K562 (cell line): Measurements from ENCODE around the gene CASKIN2.

Experiments
- AFF4 ChIP-seq: sonication (generic); formaldehyde crosslinking; IDR thresholded peaks from 2 replicates; pipeline ENCODE4 v1.8.0; 2023; ENCODE audit warnings: mild to moderate bottlenecking, missing genetic modification reagents
- CTCF ChIP-seq, 3 experiments: IDR thresholded peaks in 2 of 3; conservative IDR thresholded peaks in 1 of 3; 2 replicates each; pipeline ENCODE4 v1.5.1; 2011 to 2012; ENCODE audit warnings: low read length in 3 of 3, mild to moderate bottlenecking in 3 of 3, control low read depth in 2 of 3, improper control_type of control experiment in 1 of 3, inconsistent platforms in 1 of 3, low read depth in 1 of 3, mixed read lengths in 1 of 3, moderate library complexity in 1 of 3; ENCODE audit not compliant: insufficient read depth in 2 of 3
- E2F1 ChIP-seq: sonication (generic); formaldehyde crosslinking; IDR thresholded peaks from 2 replicates; pipeline ENCODE4 v1.8.1; 2023; ENCODE audit warnings: mild to moderate bottlenecking, missing genetic modification reagents, moderate library complexity
- E2F6 ChIP-seq, 2 experiments: IDR thresholded peaks; 2 replicates each; pipeline ENCODE4 v1.6.1; 2011; ENCODE audit warnings: borderline replicate concordance in 1 of 2, control low read depth in 1 of 2, low read depth in 1 of 2, low read length in 1 of 2, mild to moderate bottlenecking in 1 of 2, mixed read lengths in 1 of 2, moderate library complexity in 1 of 2; ENCODE audit not compliant: insufficient read depth in 1 of 2, insufficient read length in 1 of 2, poor library complexity in 1 of 2, severe bottlenecking in 1 of 2; ENCODE audit errors: extremely low read depth in 1 of 2
- ELF1 ChIP-seq: fragments of 200-800 bp; sonication (Bioruptor generic); IDR thresholded peaks from 2 replicates; pipeline ENCODE4 v1.6.1; 2016; ENCODE audit warnings: missing genetic modification characterization, missing compliant biosample characterization
- RCOR1 ChIP-seq, 2 experiments: IDR thresholded peaks; 2 replicates each; pipeline ENCODE4 v1.6.1; 2012; ENCODE audit warnings: low read depth in 2 of 2, low read length in 2 of 2, borderline replicate concordance in 1 of 2, improper control_type of control experiment in 1 of 2
- SP1 ChIP-seq: sonication (generic); formaldehyde crosslinking; IDR thresholded peaks from 2 replicates; pipeline ENCODE4 v1.8.1; 2022; ENCODE audit warnings: mild to moderate bottlenecking, missing genetic modification reagents
- TAF15 ChIP-seq: fragments of 200-400 bp; formaldehyde crosslinking; IDR thresholded peaks from 2 replicates; pipeline ENCODE4 v1.6.1; 2017; ENCODE audit warnings: mild to moderate bottlenecking, low read depth, low read length, moderate library complexity
- TCF7L2 ChIP-seq: fragments of 150-350 bp; IDR thresholded peaks from 2 replicates; pipeline ENCODE4 v1.6.1; 2016; ENCODE audit warnings: low read depth, mild to moderate bottlenecking, low read length, moderate library complexity
- TEAD2 ChIP-seq: fragments of 450-650 bp; IDR thresholded peaks from 2 replicates; pipeline ENCODE4 v1.6.1; 2016; ENCODE audit warnings: missing genetic modification characterization, control low read depth, missing compliant biosample characterization
- ZC3H8 ChIP-seq: fragments of 450-650 bp; IDR thresholded peaks from 2 replicates; pipeline ENCODE4 v1.6.1; 2017

GRCh38 chr17:75555679-75556153 is 40.4 kb upstream of the CASKIN2 start:
- TF ChIP-seq E2F1: no peak
- no peak for TF ChIP-seq AFF4 (CRISPR knock-in tag)
- no peak for TF ChIP-seq SP1
- no peak for TF ChIP-seq TCF7L2
- TF ChIP-seq ZC3H8: no peak
- TF ChIP-seq ELF1 (tag): no peak
- no peak for TF ChIP-seq CTCF (IDR thresholded peaks at IDR 0.05 in 2 of 3, conservative IDR thresholded peaks at IDR 0.05 in 1 of 3; ENCODE audit: insufficient read depth in 2 of 3, low read depth in 1 of 3, low read length in 3 of 3)
- no peak for TF ChIP-seq TAF15
- no peak for TF ChIP-seq RCOR1 (IDR thresholded peaks at IDR 0.05; ENCODE audit: borderline replicate concordance in 1 of 2, low read depth in 2 of 2, low read length in 2 of 2)
- TF ChIP-seq TEAD2: no peak
- TF ChIP-seq E2F6 (IDR thresholded peaks at IDR 0.05; ENCODE audit: borderline replicate concordance in 1 of 2, extremely low read depth in 1 of 2, insufficient read depth in 1 of 2, insufficient read length in 1 of 2, low read depth in 1 of 2, low read length in 1 of 2, poor library complexity in 1 of 2, severe bottlenecking in 1 of 2): no peak
